ENCODE data around the gene ZNF853.
"Not testable (repeated sequence)": the region's sequence is repeated elsewhere in the genome, so short reads cannot be mapped to it uniquely, and the experiment has no call there.

ZNF853 gene

DNA sequence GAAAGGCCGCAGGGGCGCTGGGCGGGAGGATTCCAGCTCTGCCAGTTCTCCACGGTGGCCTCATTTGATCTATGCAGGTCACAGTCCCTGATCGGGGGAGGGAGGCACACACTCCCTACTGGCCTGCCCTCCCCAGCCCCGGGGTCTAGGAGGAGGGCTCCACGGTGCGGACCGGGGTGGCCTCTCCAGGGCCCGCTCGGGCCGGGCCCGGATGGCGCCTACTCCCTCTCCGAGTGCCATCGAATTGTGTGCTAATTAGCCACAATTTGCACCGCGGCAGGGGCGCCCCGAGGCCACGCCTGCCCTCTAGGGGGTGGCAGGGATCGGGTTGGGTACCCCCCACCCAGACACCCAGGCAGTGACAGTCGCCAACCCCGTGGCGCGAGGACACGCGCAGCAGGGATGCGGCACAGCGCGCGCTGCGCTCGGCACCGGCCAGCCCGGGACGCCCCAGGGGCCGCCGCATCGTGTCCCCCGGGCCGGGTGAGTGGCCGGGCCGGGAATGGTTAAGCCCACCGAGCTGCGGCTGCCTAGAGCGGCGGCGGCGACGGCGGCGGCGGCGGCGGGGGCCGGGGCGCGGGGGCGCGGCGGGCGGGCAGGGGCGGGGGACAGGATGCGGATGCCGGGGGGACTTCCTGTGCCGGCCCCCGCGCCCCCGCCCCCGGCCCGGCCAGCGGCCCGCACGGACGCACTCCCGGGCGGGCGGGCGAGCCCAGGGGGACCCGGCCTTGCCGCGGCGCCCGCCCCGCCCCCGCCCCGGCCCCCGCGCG is at the start of gene ZNF853:
Gene ZNF853 (plus strand): TSS at position 658 of the 770 bp plus-strand sequence. CDS start 565 bp downstream, outside the sequence.
- DNase-seq, result peak; percentile 44

DNA sequence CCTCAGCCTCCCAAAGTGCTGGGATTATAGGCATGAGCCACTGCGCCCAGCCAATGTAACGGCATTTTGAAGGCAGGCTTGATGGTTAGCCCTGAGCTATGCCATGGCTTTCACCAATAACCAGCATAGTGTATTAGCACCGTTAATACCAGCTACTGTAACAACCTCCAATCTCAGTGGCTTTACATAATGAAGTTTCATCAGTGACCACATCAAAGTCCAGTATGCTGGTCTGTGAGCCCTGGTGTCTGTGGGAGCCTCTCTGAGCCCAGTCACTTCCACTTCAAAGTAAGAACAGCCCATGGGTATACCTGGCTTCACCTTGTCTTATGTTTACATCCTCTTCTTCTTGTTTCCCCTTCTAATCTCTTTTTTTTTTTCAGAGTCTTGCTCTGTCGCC is 49.8 kb upstream of the ZNF853 start:
- no peak for DNase-seq

DNA sequence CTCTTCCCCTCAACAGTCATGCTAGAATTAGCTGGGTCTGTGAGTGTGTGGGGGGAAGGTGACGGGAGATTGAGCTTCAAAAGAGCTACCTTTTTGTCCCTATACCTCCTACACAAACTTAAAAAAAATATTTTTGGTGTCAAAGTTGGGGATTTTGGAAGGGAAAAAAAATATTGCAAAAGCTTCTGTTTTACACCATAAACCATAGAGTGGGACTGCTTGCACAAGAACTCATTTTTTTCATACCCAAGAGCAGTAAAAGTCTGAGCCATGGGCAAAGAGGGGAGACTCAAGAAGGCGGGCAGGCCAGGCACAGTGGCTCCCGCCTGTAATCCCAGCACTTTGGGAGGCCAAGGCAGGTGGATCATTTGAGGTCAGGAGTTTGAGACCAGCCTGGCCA is 47.5 kb upstream of the ZNF853 start:
- DNase-seq, result no peak

DNA sequence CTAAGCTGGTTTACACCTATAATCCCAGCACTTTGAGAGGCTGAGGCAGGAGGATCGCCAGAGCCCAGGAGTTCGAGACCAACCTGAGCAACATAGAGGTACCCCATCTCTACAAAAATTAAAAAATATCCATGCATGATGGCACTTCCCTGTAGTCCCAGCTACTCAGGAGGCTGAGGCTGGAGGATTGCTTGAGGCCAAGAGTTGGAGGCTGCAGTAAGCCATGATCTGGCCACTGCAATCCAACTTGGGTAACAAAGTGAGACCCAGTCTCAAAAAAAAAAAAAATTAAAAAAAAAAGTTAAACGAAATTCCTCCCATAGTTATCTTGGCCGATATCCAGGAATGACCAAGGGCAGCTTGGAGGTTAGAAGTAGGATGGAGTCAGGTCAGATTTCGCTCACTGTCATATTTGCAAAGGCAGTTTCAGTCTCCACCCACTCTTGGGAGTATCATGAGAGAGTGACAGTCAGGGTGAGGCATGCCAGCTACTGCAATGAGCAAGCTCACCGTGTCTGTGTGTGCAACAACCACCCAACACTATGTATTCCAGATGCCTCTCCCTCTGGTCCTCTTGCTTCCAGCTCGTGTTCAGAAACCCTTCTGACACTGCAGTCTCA is 44.1 kb upstream of the ZNF853 start:
- no peak for DNase-seq

DNA sequence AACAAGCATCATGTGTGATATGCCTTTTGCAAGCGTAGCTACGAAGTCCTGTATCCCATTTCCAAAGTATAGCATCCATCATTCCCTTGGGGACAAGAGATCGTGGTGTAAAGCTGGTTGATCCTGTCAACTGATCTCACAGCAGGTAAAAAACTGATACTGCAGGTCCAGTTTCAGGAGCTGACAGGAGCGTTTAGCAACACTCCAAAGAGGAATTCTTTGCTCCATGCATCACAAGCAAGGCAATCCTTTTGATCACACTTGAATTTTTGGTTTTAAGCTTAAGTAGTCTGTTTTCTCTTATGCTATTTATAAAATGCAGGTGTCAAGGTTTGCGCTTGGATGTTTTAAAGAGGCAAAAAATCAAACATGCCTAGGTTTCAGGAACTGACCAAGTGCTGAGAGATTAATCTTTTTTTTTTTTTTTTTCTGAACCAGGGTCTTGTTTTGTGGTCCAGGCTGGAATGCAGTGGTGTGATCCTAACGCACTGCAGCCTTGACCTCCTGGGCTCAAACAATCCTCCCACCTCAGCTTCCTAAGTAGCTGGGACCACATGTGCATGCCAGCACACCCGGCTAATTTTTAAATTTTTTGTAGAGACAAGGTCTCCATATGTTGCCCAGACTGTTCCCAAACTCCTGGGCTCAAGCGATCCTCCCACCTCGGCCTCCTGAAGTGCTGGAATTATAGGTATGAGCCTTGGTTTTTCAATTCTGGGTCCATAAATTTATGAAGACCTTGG is 40.0 kb upstream of the ZNF853 start:
- no peak for DNase-seq

DNA sequence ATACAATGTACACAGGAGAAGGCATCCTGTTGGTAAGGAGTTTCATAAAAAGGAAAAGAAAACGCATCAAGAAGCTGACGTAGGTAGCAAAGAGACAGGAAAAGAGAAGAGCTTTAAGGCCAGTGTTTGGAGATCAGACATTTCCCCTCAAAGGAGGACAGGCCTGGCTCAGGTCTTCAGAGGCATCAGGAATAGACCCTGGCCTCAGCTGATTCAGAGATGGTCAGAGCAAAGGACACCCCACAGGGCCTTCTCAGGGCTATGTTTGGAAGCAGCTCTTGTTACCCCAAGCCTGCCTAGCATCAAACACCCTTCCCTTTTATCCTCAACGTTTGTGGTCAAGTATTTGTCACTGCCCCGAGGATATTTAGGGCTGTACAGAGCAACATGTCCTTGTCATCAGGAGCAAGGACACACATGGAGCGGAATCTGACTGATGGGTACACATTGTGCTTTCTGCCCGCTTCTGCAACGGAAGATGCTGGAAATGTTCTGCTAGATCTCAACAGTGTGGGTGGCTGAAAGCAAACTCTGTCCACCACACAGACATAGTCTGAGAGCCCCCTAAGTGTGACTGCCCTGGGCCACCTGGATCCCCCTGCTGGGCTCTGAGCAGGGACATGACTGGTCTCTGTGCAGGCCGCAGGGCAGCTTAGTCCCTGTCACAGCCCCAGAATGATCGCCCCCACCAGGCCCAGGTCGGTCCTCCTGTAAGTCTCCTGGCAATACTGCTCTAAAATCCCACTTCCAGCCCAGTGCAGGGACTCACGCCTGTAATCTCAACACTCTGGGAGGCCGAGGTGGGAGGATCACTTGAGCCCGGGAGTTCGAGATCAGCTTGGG is 39.2 kb upstream of the ZNF853 start:
- no peak for DNase-seq

DNA sequence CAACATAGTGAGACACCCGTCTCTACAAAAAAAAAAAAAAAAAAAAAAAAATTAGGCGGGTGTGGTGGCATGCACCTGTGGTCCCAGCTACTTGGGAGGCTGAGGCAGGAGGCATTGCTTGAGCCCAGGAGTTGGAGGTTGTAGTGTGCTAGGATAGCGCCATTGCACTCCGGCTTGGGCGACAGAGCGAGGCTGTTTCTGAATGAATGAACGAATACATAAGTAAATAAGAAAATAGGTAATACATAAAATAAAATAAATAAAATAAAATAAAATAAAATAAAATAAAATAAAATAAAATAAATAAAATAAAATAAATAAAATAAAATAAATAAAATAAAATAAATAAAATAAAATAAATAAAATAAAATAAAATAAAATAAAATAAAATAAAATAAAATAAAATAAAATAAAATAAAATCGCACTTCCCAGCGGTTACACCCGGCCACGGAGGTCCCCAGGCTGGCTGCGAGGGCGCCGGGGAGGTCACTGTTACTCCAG is 38.5 kb upstream of the ZNF853 start:
- not testable (repeated sequence) for DNase-seq

DNA sequence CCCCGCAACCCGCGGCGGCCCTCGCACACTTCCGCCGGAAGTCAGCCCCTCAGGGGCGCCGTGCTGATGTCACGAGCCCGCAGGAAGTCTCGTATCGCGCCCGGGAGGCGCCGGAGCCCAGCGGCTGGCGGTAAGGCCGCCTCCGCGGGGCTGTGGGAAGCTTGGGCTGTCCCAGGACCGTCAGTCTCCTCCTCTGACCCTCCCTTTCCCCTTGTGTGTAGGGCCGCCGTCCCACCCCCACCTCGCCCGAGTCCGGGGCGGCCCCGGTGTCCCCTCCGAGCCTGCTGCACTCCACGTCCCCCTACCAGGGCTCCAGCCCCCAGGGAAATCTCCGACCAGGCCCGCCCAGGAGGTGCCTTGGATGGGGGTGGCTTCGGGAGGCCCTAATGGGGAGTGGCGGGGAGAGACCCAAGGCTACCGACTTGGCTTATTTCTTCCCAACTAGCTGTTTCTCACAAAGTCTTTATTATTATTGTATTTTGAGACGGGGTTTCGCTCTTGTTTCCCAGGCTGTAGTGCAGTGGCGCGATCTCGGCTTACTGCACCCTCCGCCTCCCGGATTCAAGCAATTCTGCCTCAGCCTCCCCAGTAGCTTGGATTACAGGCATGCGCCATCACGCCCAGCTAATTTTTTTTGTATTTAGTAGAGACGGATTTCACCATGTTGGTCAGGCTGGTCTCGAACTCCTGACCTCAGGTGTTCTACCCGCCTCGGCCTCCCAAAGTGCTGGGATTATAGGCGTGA is 37.9 kb upstream of the ZNF853 start, which contains the start of gene ZDHHC4:
Gene ZDHHC4 (plus strand): TSS at position 86 of the 745 bp plus-strand sequence. CDS start 3,108 bp downstream, outside the sequence.
- peak; percentile 82 for DNase-seq

DNA sequence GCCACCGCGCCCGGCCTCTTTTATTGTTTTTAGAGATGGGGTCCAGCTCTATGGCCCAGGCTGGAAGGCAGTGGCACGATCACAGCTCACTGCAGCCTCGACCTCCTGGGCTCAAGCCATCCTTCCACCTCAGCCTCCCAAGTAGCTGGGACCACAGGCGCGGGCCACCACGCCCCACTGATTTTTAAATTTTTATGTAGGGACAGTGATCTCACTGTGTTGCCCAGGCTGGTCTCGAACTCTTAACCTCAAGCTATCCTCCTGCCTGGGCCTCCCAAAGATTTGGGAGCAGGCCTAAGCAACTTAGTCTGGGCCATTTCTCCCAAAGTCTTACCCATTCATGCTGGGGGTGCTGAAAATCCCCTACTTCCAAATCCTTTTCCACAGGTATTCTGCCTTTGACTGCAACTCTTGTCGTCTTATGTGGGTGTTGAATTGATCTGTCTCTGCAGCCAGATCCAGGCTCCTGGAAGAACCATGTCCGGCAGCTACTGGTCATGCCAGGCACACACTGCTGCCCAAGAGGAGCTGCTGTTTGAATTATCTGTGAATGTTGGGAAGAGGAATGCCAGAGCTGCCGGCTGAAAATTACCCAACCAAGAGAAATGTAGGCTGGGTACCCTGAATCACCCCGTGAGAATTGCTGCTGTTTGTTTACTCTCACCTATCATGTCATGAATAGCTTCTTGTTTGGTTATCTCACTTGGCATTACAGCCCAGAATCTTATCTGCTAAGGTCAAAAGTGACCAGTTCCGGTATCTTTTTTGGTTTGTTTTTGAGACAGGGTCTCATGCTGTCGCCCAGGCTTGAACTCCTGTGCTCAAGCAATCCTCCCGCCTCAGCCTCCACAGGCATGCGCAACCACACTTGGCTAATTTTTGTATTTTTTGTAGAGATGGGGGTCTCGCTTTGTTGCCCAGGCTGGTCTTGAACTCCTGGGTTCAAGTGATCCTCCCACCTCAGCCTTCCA is 37.0 kb upstream of the ZNF853 start:
- DNase-seq, result no peak

DNA sequence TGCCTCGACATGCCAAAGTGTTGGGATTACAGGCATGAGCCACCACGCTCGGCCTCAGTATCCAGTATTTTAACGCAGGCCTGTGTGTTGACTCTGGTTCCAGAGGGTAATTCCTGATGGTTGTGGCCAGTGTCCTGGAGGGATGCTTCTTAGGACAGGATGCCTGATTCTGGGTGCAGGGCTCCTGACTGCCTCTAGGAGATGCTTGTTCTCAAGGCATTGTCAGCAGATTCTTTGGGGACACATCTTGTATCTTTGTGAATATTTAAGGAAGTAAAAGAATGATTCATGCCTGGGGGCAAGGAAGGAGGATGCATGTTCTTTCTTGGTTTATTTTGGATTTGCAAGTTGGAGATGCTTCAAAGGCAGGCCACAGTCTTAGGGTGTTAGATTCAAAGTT is 36.0 kb upstream of the ZNF853 start:
- no peak for DNase-seq

DNA sequence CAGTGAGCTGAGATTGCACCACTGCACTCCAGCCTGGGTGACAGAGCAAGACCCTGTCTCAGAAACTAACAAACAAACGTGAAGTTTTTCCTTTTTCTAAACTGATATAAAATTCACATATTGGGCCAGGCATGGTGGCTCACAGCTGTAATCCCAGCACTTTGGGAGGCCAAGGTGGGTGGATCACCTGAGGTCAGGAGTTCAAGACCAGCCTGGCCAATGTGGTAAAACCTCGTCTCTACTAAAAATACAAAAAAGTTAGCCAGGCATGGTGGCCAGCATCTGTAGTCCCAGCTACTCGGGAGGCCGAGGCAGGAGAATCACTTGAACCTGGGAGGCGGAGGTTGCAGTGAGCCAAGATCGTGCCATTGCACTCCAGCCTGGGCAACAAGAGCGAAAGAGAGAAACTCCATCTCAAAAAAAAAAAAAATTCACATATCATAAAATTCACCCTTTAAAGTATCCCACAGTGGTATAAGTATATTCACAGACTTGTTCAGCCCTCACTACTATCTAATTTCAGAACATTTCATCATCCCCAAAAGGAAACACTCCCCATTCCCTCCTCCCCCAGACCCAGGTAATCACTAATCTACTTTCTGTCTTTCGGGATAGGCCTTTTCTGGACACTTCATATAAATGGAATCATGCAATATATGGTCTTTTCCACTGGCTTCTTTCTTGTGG is 29.5 kb upstream of the ZNF853 start:
- not testable (repeated sequence) for DNase-seq

DNA sequence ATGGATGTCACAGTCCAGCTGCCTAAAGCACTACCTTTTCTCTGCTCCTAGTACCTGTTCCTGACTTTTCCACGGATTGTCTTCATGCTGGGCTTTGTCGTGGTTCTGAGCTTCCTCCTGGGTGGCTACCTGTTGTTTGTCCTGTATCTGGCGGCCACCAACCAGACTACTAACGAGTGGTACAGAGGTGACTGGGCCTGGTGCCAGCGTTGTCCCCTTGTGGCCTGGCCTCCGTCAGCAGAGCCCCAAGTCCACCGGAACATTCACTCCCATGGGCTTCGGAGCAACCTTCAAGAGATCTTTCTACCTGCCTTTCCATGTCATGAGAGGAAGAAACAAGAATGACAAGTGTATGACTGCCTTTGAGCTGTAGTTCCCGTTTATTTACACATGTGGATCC is 26.8 kb upstream of the ZNF853 start:
- DNase-seq, result no peak

DNA sequence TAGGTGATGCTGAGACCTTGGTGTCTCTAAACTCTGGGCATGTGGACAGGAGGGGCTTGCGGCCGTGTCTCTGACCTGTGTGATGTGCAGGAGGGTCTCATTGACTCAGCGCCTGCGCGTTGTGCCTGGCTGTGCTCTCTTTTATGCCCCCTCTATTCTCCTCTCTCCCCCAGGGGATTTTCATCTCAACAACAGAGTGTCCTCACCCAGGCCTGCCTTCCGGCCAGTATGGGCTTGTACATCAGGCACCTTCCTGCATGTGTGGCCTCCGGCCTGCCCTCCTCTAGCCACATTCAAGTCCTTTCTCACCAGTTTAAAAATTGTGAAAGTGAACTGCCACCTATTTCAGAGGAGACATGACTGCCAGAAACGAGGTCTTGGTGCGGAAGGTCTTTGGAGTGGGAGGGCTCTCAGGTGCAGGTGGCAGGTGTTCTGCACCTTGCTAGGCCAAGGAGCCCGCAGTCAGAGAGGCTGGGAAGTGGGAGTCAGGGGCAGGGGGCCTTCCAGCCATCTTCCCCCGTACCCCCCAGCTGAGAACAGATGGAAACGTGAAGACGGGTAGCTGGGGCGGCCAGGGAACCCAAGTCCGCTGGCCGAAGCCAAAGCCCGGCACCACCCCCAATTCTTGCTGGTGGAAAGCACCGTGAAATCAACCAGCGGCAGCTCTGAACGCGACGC is 26.1 kb upstream of the ZNF853 start:
- DNase-seq, result peak; percentile 50

DNA sequence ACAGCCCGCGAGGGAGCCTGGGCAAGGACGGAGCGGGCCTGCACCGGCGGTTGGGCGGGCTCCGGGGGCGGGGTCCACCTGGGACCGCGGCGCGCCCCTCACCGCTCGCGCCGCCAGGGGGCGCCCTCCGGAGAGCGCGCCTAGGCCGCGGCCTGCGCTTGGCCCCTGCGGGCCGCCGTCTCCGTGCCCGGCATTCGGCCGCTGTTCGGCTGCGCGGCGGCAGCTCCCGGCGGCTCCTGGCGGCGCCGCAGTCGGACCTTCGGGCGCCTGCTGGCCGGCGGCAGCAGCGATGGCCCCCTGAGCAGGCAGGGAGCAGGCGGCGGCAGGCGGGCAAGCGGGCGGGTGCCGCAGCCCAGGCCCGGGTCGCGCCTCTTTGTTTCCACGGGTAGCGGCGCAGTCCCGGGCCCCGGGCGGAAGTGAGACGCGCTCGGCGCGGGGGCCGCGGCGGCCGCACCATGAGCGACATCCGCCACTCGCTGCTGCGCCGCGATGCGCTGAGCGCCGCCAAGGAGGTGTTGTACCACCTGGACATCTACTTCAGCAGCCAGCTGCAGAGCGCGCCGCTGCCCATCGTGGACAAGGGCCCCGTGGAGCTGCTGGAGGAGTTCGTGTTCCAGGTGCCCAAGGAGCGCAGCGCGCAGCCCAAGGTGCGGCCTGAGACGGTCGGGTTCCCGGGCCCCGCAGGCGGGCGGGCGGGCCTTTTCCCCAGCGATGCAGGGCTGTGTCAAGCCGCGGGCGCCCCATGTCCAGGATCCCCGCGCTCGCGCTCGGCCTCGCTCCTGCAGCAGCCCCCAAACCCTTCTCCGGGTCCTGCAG is 25.4 kb upstream of the ZNF853 start, which contains the start of gene INTS15:
Gene INTS15 (plus strand): TSS at position 193 of the 816 bp plus-strand sequence. CDS start 263 bp downstream, at position 456.
- peak; percentile 78 for DNase-seq

DNA sequence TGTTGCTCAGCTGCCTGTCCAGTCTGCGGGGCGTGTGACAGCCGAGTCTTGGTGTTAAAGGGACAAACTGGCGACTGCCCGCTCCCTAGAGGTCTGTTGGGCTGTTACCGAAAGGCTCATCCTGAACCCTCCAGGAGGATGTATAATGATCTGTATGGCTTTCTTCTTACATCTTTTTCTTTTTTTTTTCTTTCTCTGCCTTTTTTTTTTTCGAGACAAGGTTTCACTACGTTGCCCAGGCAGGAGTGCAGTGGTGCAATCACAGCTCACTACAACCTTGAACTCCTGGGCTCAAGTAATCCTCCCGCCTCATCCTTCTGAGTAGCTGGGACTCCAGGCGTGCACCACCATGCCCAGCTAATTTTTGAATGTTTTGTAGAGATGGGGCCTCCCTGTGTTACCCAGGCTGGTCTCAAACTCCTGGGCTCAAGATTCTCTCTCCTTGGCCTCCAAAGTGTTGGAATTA is 24.7 kb upstream of the ZNF853 start:
- DNase-seq, result no peak

DNA sequence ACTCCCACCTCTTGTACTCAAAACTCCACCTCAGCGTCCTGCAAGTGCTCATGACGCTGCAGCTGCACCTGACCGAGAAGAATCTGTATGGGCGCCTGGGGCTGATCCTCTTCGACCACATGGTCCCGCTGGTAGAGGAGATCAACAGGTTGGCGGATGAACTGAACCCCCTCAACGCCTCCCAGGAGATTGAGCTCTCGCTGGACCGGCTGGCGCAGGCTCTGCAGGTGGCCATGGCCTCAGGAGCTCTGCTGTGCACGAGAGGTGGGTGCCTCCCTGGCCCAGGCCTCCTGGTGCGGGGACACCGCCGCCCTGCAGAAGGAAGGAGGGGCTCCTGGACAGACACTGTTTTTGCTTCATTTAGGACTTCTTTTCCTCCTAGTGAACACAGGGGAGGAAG is 15.3 kb upstream of the ZNF853 start:
- no peak for DNase-seq

DNA sequence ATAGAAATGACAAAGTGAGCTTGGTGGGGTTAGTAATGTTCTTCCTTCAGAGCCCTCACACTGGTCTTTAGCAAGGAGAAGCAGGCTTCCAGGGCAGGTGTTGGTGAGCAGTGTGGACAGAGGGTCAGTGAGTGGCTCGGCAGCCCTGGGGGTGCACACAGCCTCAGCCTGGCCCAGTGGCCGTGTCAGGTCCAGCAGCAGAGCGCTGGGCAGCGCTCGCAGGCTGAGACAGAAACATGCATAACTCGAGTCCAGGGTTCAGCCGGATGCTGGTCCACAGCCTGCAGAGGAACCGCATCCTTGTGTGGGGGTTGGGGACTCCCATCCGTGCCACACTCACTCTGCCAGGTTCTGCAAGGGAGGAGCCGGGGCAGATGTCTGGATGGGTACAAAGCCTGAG is 11.0 kb upstream of the ZNF853 start:
- DNase-seq, result no peak

Measured in NCI-H1105 treated with DMSO at 0.1 percent for 48 hours (cell line).